ENCODE data around the gene LSM14B.

GRCh38 chr20:62105592-62105991 is 16.7 kb upstream of the LSM14B start:
- no peak for TF ChIP-seq POLR2A (IDR thresholded peaks at IDR 0.05)
- no peak for TF ChIP-seq CTCF (IDR thresholded peaks at IDR 0.05)
- TF ChIP-seq POLR2AphosphoS5 (IDR thresholded peaks at IDR 0.05) = no peak
- TF ChIP-seq EP300 (IDR thresholded peaks at IDR 0.05) = no peak
